ENCODE measurements around the gene CYP2J2.

- TF ChIP-seq POLR2A (IDR thresholded peaks at IDR 0.05), result no peak
- no peak for TF ChIP-seq CTCF (IDR thresholded peaks at IDR 0.05)
Observed at GRCh38 chr1:59892841-59893811, 33.4 kb downstream of the CYP2J2 start.

Data from body of pancreas (tissue), 4 donors.